Measurements from ENCODE around the gene SLC25A21. TPM values are rescaled to one million over a fixed set of nuclear protein-coding genes. Genes with fewer than 3 reads are reported as not detected.

Gene SLC25A21
- total and polyA plus RNA-seq, 10 of the 15 experiments (the other 5 are each of a cell fraction or from before 2014, with no cell fraction given): 0.06 to 0.72 (median 0.17) TPM; not detected in 3

DNA sequence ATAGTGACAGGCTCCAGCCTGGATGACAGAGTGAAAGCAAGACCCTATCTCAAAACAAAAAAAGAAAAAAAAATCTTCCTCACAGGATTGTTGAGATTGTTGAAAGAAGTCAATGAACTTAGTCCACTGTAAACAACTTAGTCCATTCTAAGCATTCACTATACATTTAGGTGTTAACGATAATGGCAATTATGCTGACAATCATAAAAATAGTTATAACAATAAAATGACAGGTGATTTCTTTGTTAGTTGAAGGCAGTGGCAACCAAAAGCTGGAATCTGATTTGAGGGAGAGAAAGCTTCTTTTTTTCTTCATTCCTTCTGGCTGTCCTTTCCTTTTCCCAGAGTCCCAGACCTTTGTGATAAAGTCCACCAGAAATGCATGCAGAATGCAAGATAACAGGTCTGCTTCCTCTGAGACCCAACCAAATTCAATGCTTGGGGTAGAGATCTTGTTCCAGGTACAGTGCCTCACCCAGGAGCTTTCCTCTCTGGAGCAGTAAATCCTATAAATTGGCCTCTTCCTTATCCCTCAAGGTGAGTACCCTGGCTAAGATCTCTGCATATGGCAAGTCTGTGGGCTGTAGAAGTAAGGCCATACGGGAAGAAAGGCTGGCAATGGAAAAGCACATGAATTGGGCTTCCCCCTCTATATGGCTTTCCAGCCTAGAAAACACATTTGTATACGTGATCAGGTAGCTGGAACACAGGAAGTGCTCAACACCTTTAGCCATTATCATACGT is 458.3 kb downstream of the SLC25A21 start (continued):
- TF ChIP-seq, protein P1, sequence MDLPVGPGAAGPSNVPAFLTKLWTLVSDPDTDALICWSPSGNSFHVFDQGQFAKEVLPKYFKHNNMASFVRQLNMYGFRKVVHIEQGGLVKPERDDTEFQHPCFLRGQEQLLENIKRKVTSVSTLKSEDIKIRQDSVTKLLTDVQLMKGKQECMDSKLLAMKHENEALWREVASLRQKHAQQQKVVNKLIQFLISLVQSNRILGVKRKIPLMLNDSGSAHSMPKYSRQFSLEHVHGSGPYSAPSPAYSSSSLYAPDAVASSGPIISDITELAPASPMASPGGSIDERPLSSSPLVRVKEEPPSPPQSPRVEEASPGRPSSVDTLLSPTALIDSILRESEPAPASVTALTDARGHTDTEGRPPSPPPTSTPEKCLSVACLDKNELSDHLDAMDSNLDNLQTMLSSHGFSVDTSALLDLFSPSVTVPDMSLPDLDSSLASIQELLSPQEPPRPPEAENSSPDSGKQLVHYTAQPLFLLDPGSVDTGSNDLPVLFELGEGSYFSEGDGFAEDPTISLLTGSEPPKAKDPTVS (IDR thresholded peaks at IDR 0.05; ENCODE audit: low read depth, low read length): no peak
- no peak for TF ChIP-seq NR2F1 (conservative IDR thresholded peaks at IDR 0.05)
- TF ChIP-seq SIX5 (IDR thresholded peaks at IDR 0.05; ENCODE audit: low read depth, low read length, severe bottlenecking): no peak

DNA sequence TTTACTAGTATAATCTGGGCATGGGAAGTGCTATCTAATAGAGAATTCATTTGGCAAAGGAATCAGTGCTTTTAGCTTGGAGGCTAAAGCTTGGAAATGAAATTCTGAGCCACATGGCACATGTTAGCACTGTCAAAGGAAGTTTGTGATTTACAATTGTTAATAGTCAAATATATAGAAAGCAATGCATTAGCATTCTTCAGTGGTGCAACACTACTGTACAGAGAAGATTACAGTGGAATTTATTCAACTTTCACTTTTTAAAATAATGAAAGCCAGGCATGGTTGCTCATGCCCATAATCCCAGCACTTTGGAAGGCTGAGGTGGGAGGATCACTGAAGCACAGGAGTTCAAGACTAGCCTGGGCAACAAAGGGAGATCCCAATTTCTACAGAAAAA is 464.8 kb downstream of the SLC25A21 start:
- Histone ChIP-seq H3K9ac (ENCODE audit: control insufficient read depth, insufficient read depth, low read length) (no peak overlapping the region), H4K20me1 (ENCODE audit: control insufficient read depth, insufficient read depth) (no peaks in the 10 kb centered on the region), H3K4me1 (ENCODE audit: control insufficient read depth, insufficient read depth, low read length) (no peaks in the 10 kb centered on the region), H3K4me2 (ENCODE audit: control insufficient read depth, insufficient read depth) (no peak overlapping the region), H3K79me2 (ENCODE audit: control insufficient read depth, insufficient read depth, low read length) (no peaks in the 10 kb centered on the region), H3K4me3 (no peak overlapping the region), H3K36me3 (ENCODE audit: control insufficient read depth in 2 of 2, insufficient read depth in 2 of 2, low read length in 1 of 2) (no peaks in the 10 kb centered on the region), H3K27ac (ENCODE audit: control insufficient read depth, insufficient read depth) (no peak overlapping the region), H3K9me3 (replicated peaks; ENCODE audit: control insufficient read depth, insufficient read depth, low read length) (no peaks in the 10 kb centered on the region), H3K27me3 (replicated peaks in 1 of 2; ENCODE audit: control insufficient read depth in 2 of 2, insufficient read depth in 2 of 2, low read length in 1 of 2) (no peaks in the 10 kb centered on the region), H2AFZ (ENCODE audit: control insufficient read depth, low read depth, low read length) (no peak overlapping the region)
- SMC1A ChIA-PET (ENCODE audit: uncharacterized antibody, unreplicated experiment): no interaction called here
- no TSS peak for BruUV-seq (replicated peaks)
- no peak for TF ChIP-seq NRF1 (conservative IDR thresholded peaks at IDR 0.05; ENCODE audit: low read depth, low read length)
- TF ChIP-seq NR2C1 (IDR thresholded peaks at IDR 0.05): no peak
- TF ChIP-seq, protein P2, sequence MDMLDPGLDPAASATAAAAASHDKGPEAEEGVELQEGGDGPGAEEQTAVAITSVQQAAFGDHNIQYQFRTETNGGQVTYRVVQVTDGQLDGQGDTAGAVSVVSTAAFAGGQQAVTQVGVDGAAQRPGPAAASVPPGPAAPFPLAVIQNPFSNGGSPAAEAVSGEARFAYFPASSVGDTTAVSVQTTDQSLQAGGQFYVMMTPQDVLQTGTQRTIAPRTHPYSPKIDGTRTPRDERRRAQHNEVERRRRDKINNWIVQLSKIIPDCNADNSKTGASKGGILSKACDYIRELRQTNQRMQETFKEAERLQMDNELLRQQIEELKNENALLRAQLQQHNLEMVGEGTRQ (IDR thresholded peaks at IDR 0.05; ENCODE audit: borderline replicate concordance, low read depth, low read length): no peak
- no peak for TF ChIP-seq KLF5 (IDR thresholded peaks at IDR 0.05; ENCODE audit: partially characterized antibody)
- no peak for TF ChIP-seq KAT2A (conservative IDR thresholded peaks at IDR 0.05; ENCODE audit: control insufficient read depth, low read depth, low read length)
- no peak for TF ChIP-seq HCFC1 (IDR thresholded peaks at IDR 0.05; ENCODE audit: low read length)
- TF ChIP-seq, protein P3, sequence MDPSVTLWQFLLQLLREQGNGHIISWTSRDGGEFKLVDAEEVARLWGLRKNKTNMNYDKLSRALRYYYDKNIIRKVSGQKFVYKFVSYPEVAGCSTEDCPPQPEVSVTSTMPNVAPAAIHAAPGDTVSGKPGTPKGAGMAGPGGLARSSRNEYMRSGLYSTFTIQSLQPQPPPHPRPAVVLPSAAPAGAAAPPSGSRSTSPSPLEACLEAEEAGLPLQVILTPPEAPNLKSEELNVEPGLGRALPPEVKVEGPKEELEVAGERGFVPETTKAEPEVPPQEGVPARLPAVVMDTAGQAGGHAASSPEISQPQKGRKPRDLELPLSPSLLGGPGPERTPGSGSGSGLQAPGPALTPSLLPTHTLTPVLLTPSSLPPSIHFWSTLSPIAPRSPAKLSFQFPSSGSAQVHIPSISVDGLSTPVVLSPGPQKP (IDR thresholded peaks at IDR 0.05; ENCODE audit: low read depth, low read length): no peak
- TF ChIP-seq KDM1A (IDR thresholded peaks at IDR 0.05; ENCODE audit: borderline replicate concordance): no peak
- no peak for TF ChIP-seq CEBPB (IDR thresholded peaks at IDR 0.05; ENCODE audit: borderline replicate concordance in 1 of 2, low read depth in 2 of 2, low read length in 2 of 2)
- TF ChIP-seq ZNF622 (IDR thresholded peaks at IDR 0.05): no peak
- TF ChIP-seq RFX5 (IDR thresholded peaks at IDR 0.05; ENCODE audit: low read depth, low read length): no peak
- DNase-seq (ENCODE audit: low read depth, low spot score) (no peak), FAIRE-seq (no peak), ATAC-seq (no peak)
- intact Hi-C loops (cut with micrococcal nuclease; ENCODE audit: unreplicated experiment) (no loop called here), in situ Hi-C loops (cut with MboI) (no loop called here)
- POLR2A ChIA-PET: no interaction called here
- CTCF ChIA-PET: no interaction called here
- RAD21 ChIA-PET (ENCODE audit: unreplicated experiment): no interaction called here

Data from GM12878 (cell line).